Smooth muscle cell (in vitro differentiated cells): ENCODE measurements around the gene GYG1. TPM values are rescaled to one million over a fixed set of nuclear protein-coding genes. Genes with fewer than 3 reads are reported as not detected.

Source experiments
- DNase-seq: peaks from one replicate; lab custom pipeline; 2025; ENCODE audit not compliant: unreplicated experiment; lab: John Stamatoyannopoulos, UW
- H2AFZ ChIP-seq: fragments of 200-600 bp; sonication (generic); 2 replicates; pipeline ENCODE4 v1.6.0; 2016; ENCODE audit warnings: antibody characterized with exemption, low read depth, mild to moderate bottlenecking
- H3F3A ChIP-seq: fragments of 200-600 bp; sonication (generic); 2 replicates; pipeline ENCODE4 v1.6.0; 2017; ENCODE audit warnings: antibody characterized with exemption, low read depth
- H3K27ac ChIP-seq: fragments of 200-600 bp; sonication (generic); 2 replicates; pipeline ENCODE4 v1.5.1; 2016; ENCODE audit warnings: low read depth, mild to moderate bottlenecking
- H3K27me3 ChIP-seq: fragments of 200-600 bp; sonication (generic); 2 replicates; pipeline ENCODE4 v1.6.1; 2016; ENCODE audit warnings: low read depth, mild to moderate bottlenecking
- H3K36me3 ChIP-seq: fragments of 200-600 bp; sonication (generic); 2 replicates; pipeline ENCODE4 v1.5.1; 2016; ENCODE audit warnings: low read depth
- H3K4me1 ChIP-seq: fragments of 200-600 bp; sonication (generic); 2 replicates; pipeline ENCODE4 v1.5.1; 2016; ENCODE audit warnings: low read depth
- H3K4me2 ChIP-seq: fragments of 200-600 bp; sonication (generic); 2 replicates; pipeline ENCODE4 v1.6.0; 2016; ENCODE audit warnings: mild to moderate bottlenecking
- H3K4me3 ChIP-seq: fragments of 200-600 bp; sonication (generic); 2 replicates; pipeline ENCODE4 v1.5.1; 2016; ENCODE audit warnings: mild to moderate bottlenecking
- H3K79me2 ChIP-seq: fragments of 200-600 bp; sonication (generic); 2 replicates; pipeline ENCODE4 v1.6.0; 2016; ENCODE audit warnings: low read depth, mild to moderate bottlenecking
- H3K9ac ChIP-seq: fragments of 200-600 bp; sonication (generic); 2 replicates; pipeline ENCODE4 v1.6.0; 2016; ENCODE audit warnings: low read depth
- H3K9me3 ChIP-seq: fragments of 200-600 bp; sonication (generic); replicated peaks from 2 replicates; pipeline ENCODE4 v1.5.1; 2016; ENCODE audit warnings: low read depth
- H4K20me1 ChIP-seq: fragments of 200-600 bp; sonication (generic); 2 replicates; pipeline ENCODE4 v1.6.0; 2016; ENCODE audit warnings: low read depth
- CTCF ChIP-seq: fragments of 200-600 bp; sonication (generic); IDR thresholded peaks from 2 replicates; pipeline ENCODE4 v1.5.1; 2017; ENCODE audit warnings: borderline replicate concordance, mild to moderate bottlenecking, antibody characterized with exemption; ENCODE audit not compliant: insufficient read depth, poor library complexity, severe bottlenecking
- WGBS: methylation state at CpG from one replicate; pipeline ENCODE4 v1.1.7; 2016; ENCODE audit warnings: low lambda C conversion rate; 5-methylcytosine and 5-hydroxymethylcytosine counted together
- polyA plus RNA-seq: library from polyadenylated mRNA; unstranded; fragments of >200 nt; fragmentation: Nextera tagmentation; extraction: Ambion mirVana; gene quantifications from 2 replicates; pipeline ENCODE4 v1.2.1, GENCODE V29; 2016
- total RNA-seq: library from RNA; depleted of rRNA; stranded (reverse); fragments of >200 nt; gene quantifications from 2 replicates; pipeline ENCODE4 v1.2.3, GENCODE V29; 2014

Gene GYG1
- total and polyA plus RNA-seq, 2 experiments from 2014 or later, result 13.6 to 29.8 TPM

DNA sequence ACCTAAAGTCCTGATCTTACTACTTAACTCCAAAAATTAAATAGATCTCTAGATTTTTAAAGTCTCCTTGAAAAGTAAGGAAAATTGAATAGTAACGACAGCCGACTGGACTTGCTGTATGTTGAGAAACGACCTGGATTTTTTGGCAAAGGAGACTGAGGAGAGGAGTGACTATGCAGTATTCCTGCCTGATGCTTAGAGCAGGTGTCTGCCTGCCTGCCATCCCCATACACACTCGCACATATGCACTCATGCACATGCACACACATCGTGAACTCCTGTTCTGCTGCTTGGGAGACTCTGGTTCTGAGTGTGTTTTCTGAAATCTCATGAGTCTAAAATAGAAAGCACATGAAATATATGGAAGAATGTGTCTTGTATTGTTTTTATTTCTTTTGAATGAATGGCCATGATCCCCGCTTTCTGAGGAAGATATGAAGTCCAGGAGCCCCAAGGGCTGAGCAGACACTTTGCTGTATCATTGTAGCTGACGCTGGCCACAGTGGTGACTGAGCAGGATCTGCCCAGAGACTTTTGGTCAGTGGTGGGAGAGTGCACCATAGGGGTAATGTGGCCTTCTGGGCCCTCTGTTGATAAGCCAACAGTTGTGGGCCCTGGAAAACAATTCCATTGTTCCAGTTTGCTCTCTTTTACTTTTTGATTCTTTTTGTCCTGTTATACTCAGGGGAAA lies 16.4 kb downstream of the GYG1 start:
- Histone ChIP-seq H3K9ac (no peak overlapping the region), H3K79me2 (no peaks in the 10 kb centered on the region), H3K4me2 (no peak overlapping the region), H2AFZ (no peak overlapping the region), H3K27me3 (no peaks in the 10 kb centered on the region), H3K36me3 (no peaks in the 10 kb centered on the region), H3K27ac (no peak overlapping the region), H3K4me3 (no peak overlapping the region), H4K20me1 (no peaks in the 10 kb centered on the region), H3K9me3 (no peaks in the 10 kb centered on the region), H3F3A (no peaks in the 10 kb centered on the region), H3K4me1 (no peaks in the 10 kb centered on the region)
- no peak for TF ChIP-seq CTCF
- 93% methylated on average over 7 of the region's 7 CpGs for WGBS
- DNase-seq, result no peak

- TF ChIP-seq CTCF, result no peak
- H3K4me2 ChIP-seq, result no peak overlapping the region
- no peak overlapping the region for H3K9ac ChIP-seq
- H3K4me3 ChIP-seq, result no peak overlapping the region
- no peaks in the 10 kb centered on the region for H3K27me3 ChIP-seq
- DNase-seq, result no peak
- H3K79me2 ChIP-seq, result no peaks in the 10 kb centered on the region
- H4K20me1 ChIP-seq, result no peaks in the 10 kb centered on the region
- H3K9me3 ChIP-seq, result no peaks in the 10 kb centered on the region
- no peaks in the 10 kb centered on the region for H3K4me1 ChIP-seq
- H3K27ac ChIP-seq, result no peak overlapping the region
- no peaks in the 10 kb centered on the region for H3F3A ChIP-seq
- no peaks in the 10 kb centered on the region for H3K36me3 ChIP-seq
- no peak overlapping the region for H2AFZ ChIP-seq
- WGBS, result 91% methylated on average over 2 of the region's 2 CpGs
These were observed 18.4 kb downstream of the GYG1 start for GRCh38 chr3:149009732-149010131.

DNA sequence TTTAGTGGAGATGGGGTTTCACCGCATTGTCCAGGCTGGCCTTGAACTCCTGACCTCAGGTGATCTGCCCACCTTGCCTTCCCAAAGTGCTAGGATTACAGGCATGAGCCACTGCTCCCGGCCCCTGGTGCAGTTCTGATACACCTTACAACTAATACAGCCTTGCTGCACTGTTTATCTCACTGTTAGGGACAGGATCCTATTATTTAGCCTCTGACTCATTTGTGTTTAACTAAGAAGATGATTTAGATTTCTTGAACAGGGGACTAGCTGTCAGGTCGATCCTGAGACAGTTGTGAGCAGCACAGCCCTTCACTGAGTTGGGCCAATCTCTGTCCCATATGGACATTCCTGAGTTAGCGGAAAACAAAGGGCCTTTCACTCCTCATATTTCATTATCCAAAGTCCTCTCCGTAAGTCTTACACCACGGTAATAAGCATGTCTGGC lies 19.2 kb downstream of the GYG1 start:
- H3K27ac ChIP-seq, result no peak overlapping the region
- H3K4me2 ChIP-seq, result no peak overlapping the region
- no peaks in the 10 kb centered on the region for H3K36me3 ChIP-seq
- no peaks in the 10 kb centered on the region for H3K4me1 ChIP-seq
- H3F3A ChIP-seq, result no peaks in the 10 kb centered on the region
- H3K79me2 ChIP-seq, result no peaks in the 10 kb centered on the region
- no peak overlapping the region for H2AFZ ChIP-seq
- H3K9me3 ChIP-seq, result no peaks in the 10 kb centered on the region
- H3K9ac ChIP-seq, result no peak overlapping the region
- H4K20me1 ChIP-seq, result no peaks in the 10 kb centered on the region
- H3K4me3 ChIP-seq, result no peak overlapping the region
- no peak for DNase-seq
- WGBS, result 69% methylated on average over 6 of the region's 6 CpGs
- no peak for TF ChIP-seq CTCF
- no peaks in the 10 kb centered on the region for H3K27me3 ChIP-seq

DNA sequence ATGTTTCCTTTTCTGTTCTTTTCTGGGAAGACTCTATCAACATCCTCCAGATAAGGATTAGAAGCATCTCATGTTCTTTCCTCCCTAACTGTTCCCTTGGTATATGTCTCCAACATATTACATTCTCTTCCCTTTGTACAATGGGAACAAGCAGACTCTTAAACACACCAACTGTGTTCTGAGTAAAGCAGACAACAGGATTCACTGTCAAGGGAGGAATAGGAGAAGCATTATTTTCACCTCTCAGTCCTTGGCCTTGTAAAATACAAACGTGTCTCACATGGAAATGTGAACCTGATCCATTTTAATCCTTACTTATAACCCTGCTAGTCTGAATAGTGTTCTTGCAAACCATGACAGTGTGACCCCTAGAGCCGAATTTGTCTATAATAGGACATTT lies 19.6 kb downstream of the GYG1 start:
- Histone ChIP-seq H3K4me1 (no peaks in the 10 kb centered on the region), H3K4me3 (no peak overlapping the region), H4K20me1 (no peaks in the 10 kb centered on the region), H3K4me2 (no peak overlapping the region), H2AFZ (no peak overlapping the region), H3K9me3 (no peaks in the 10 kb centered on the region), H3K79me2 (no peaks in the 10 kb centered on the region), H3K9ac (no peak overlapping the region), H3F3A (no peaks in the 10 kb centered on the region), H3K27me3 (no peaks in the 10 kb centered on the region), H3K36me3 (no peaks in the 10 kb centered on the region), H3K27ac (no peak overlapping the region)
- no peak for TF ChIP-seq CTCF
- WGBS, result 84% methylated on average over 2 of the region's 2 CpGs
- DNase-seq, result no peak
